NCI-H146 treated with DMSO at 0.1 percent for 48 hours (cell line): ENCODE results near the gene KLHDC8A.
"Not testable (repeated sequence)": the region's sequence is repeated elsewhere in the genome, so short reads cannot be mapped to it uniquely, and the experiment has no call there.

Experiments used
- DNase-seq: peaks from one replicate; lab custom pipeline; 2025; ENCODE audit not compliant: unreplicated experiment; lab: John Stamatoyannopoulos, UW

The KLHDC8A gene, protein sequence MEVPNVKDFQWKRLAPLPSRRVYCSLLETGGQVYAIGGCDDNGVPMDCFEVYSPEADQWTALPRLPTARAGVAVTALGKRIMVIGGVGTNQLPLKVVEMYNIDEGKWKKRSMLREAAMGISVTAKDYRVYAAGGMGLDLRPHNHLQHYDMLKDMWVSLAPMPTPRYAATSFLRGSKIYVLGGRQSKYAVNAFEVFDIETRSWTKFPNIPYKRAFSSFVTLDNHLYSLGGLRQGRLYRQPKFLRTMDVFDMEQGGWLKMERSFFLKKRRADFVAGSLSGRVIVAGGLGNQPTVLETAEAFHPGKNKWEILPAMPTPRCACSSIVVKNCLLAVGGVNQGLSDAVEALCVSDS

DNA sequence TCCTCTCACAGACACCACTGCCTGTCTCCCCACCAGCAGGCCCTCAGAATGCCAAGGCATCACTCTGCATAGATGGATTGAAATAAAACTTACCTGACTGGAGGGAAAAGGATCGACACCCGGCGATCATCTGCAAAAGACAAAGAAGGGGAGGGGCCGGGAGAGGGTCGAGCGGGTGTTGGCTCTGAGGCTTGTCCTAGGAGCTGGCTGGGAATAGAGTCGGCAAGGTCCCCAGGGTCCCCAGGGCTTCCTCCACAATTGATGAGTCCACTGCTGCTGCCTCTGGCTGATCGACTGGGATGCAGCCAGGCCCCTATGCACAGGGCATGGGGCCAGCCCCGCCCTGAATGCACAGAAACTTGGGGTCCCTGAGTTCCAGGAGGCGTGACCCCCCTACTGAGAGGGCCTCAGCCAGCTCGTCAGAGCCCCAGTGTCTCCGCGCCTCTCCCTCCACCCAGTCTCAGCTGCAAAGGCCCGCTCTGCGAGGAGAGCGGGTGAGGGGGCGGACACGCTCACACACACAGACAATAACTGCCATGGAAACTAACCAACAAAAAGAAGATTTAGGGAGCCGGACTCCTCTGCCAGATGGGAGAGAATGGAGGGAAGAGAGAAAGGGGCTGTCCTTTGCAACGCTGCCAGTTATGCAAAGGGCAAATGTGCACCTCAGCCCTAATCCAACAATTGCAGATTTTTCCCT is at the start of gene KLHDC8A:
Gene KLHDC8A, minus strand, starts transcription at position 483 of the 700 bp plus-strand sequence. CDS start 13,318 bp downstream, outside the sequence.
- DNase-seq, result no peak

DNA sequence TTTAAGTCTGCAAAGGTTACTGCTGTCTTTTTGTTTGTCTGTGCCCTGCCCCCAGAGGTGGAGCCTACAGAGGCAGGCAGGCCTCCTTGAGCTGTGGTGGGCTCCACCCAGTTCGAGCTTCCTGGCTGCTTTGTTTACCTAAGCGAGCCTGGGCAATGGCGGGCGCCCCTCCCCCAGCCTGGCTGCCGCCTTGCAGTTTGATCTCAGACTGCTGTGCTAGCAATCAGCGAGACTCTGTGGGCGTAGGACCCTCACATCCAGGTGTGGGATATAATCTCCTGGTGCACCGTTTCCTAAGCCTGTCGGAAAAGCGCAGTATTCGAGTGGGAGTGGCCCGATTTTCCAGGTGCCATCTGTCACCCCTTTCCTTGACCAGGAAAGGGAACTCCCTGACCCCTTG is 49.5 kb upstream of the KLHDC8A start:
- not testable (repeated sequence) for DNase-seq

DNA sequence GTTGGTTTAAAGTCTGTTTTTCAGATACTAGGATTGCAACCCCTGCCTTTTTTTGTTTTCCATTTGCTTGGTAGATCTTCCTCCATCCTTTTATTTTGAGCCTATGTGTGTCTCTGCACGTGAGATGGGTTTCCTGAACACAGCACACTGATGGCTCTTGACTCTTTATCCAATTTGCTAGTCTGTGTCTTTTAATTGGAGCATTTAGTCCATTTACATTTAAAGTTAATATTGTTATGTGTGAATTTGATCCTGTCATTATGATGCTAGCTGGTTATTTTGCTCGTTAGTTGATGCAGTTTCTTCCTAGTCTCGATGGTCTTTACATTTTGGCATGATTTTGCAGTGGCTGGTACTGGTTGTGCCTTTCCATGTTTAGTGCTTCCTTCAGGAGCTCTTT is 47.8 kb upstream of the KLHDC8A start:
- DNase-seq, result not testable (repeated sequence)

DNA sequence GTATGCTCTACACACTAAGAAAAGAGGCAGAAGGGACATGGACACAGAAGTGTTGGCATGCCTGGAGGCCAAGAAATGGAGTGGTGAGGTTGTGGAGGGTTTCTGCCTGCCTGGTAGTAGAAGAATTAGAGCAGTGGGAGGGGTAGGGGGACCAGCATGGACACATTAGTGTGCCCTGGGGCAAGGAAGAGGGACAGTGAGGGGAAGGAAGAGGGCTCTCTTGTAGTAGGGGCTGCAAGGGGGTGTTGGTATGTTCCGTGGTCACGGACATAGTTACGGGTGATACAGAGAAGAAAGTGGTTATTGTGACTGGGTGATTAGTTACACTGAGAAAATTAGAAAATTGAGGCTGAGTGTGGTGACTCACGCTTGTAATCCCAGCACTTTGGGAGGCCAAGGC is 41.9 kb upstream of the KLHDC8A start:
- DNase-seq, result no peak

DNA sequence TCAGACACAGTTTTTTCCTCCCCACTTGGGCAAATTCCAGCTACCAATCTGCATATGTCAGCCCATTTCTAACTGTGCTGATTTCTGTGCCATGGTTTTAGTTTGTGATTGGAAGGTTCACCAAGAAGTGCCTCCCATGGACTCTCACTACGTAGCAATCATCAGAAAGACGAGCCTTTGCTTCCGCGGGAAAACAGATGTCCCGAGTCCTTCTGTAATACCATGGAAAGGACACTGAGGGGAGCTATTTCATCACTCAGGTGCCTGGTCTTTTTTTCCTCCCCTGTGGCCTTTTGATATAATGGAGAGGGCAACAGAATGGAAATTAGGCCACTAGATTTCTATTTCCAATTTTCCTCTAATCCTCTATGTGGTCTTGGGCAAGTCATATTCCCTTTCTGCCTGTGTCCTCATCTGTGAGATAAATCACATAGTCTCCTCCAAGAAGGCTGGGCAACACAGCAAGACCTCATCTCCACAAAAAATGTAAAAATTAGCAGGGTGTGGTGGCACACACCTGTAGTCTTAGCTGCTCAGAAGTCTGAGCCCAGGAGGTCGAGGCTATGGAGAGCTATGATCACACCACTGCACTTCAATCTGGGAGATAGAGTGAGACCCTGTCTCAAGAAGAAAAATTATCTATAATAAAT is 40.4 kb upstream of the KLHDC8A start:
- peak; percentile 83 for DNase-seq

DNA sequence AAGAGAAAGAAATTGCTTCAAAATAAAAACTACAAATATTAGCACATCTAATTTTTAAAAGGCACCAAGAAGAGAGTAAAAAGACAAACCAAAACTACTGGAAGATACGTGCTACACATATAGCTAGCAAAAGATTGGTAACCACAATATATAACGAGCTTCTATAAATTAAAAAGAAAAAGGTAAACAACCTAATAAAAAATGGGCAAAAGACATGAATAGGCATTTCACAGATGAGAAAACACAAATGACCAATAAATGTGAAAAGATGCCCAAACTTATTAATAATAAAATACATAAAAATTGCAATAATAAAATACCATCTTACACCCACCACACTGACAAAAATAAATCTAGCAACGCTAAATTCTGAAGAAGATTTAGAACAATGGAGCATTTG is 38.9 kb upstream of the KLHDC8A start:
- DNase-seq, result no peak

DNA sequence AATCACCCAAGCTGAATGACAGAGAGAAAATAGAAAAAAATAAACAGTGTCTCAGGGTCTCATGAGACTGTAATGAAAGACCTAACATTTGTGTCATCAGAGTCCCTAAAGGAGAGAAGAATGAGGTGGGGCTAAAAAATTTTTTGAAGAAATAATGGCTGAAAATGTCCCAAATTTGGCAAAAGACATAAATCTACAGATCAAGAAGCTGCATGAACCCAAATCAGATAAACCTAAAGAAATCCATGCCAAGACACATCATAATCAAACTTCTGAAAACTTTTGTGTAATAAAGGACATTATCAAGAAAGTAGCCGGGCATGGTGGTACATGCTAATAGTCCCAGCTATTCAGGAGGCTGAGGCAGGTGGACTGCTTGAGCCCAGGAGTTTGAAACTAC is 35.9 kb upstream of the KLHDC8A start:
- DNase-seq, result no peak

DNA sequence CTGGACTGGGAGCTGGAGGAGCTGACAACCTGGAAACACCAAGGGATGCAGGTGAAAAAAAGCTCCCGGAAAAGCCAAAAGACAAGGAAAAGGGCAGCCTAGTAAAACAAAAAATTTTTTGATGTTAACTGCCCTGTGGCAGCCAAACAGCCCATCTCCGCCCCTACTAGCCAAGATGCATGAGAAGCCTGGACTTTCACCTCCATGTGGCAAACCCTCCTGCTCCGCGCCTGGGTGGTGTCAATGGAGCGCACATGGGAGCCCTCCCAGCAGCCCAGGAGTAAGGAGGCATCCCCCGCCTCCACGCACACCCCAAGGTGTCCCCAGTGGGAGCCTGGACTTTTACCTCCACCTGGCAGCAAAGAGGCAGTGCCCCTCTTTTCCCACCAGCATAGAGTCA is 34.7 kb upstream of the KLHDC8A start:
- no peak for DNase-seq

DNA sequence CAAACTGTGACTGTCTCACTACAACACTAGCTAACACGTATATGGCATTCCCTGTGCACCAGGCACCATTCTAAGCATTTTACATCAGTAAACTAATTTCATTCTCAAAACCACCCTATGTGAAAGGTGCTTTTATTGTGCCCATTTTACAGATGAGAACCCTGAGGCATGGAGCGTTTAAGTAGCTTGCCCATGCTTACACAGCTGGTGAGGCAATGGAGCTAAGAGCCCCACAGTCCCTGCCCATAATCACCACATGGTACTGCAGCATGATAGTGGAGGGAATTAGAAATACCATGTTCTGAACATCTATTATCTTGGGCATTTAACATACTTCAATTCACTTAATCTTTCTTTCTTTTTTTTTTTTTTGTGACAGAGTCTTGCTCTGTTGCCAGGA is 31.1 kb upstream of the KLHDC8A start:
- DNase-seq, result no peak

DNA sequence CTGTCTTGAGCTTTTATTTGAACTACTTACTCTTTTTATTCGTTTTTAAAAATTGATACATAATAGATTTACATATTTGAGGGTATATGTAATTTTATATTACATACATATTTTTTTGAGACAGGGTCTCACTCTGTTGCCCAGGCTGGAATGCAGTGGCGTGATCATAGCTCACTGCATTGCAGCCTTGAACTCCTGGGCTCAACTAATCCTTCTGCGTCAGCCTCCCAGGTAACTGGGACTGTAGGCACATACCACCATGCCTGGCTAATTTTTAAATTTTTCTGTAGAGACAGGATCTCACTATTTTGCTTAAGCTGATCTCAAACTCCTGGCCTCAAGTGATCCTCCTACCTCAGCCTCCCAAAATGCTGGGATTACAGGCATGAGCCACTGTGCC is 26.3 kb upstream of the KLHDC8A start:
- DNase-seq, result not testable (repeated sequence)

DNA sequence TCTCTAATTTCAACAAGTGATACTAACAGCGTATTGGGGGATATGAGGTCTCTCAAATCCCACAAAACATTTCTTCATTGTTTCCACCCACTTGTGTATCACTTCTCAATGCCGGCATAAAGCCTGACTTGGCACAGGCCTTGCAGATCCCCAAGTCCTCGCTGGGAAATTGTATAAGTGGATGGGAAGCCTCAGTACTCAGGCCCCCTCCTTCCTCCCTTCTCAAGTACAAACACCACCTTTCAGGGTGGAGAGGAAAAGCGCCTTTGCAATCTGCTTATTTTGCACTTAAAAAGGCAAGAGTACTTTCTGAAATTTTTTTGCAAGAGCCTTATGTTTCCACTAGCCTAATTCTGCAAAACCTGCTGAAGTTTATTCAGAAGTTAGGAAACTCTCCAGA is 25.8 kb upstream of the KLHDC8A start:
- DNase-seq, result no peak

DNA sequence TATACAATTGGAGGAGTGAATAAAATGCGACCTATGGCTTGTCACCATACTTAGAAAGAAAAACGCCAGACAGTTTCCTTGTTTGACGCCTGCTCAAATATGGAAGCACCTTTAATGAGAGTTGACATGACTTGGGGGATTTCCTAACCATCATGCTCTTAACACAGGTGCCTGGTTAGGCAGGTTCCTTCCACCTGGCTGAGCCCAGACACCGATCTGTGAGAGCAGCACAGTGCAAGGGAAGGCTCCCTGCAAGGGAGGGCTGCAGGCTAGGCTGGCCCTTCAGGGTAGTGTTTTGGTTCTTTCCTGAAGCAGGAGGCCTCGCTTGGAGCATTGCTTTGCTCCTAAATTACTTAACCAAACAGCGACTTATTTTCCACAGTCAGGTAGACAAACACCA is 24.6 kb upstream of the KLHDC8A start:
- DNase-seq, result no peak

DNA sequence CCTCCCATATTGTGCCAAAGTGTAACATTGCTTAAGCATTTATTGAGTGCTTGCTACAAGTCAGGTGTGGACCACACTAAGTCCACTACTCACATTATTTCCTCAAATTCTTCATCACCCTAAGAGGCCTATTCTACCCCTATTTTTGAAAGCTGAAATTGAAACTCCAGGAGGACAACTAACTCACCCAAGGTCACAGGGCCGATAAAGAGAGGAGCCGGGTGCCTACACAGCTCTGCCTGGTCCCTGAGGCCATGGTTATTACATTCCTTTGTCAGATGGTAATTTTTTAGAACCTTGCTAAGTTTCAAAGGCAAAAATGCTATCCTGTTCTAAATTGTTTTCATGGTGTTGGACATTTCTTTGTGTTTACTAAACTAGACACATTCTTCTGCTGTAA is 24.2 kb upstream of the KLHDC8A start:
- no peak for DNase-seq

DNA sequence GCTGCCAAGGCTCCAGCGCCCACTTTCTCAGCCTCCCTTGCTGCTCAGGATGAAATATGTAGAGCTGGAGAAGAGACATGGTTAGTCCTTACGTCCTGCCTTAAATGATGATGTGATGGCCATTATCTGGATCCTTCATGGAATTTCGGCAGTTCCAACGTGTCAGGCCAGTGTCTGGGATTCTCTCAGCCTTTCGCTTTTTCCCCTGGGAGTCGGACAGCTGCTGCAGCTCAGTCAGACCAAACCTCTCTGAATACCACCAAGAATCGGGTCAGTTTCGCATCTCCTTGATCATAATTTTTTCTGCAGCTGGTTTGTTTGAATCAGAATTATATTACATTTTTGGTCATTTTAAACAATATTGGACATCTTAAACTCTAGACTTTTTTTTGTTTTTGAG is 22.3 kb upstream of the KLHDC8A start:
- DNase-seq, result no peak

DNA sequence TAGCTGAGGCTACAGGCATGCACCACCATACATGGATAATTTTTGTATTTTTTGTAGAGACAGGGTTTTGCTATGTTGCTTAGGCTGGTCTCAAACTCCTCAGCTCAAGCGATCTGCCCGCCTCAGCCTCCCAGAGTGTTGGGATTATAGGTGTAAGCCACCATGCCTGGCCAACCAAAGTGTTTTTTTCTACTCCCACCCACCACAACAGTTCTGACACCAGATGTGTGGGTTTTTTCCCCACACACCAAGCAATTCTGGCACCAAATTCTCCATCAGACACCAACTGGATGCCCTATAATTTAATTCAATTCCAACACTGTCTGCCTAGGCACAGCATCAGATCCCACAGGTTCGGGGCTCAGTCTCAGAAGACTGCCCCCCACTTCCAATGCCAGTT is 20.6 kb upstream of the KLHDC8A start:
- DNase-seq, result no peak

DNA sequence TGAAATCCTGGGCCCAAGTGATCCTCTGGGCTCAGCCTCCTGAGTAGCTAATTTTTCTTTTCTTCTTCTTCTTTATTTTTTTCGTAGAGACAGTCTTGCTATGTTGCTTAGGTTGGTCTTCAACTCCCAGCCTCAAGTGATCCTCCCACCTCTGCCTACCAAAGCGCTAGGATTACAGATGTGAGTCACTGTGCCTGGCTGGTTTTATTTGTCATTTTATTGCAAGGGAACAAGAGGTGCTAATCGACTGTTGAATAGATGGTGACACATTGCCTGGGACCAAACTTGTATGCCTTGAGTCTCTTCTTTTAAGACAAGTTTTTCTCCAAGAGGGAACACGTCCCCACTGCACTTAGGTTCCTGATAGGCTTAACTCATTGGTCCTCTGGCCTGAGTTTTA is 20.0 kb upstream of the KLHDC8A start:
- DNase-seq, result no peak

DNA sequence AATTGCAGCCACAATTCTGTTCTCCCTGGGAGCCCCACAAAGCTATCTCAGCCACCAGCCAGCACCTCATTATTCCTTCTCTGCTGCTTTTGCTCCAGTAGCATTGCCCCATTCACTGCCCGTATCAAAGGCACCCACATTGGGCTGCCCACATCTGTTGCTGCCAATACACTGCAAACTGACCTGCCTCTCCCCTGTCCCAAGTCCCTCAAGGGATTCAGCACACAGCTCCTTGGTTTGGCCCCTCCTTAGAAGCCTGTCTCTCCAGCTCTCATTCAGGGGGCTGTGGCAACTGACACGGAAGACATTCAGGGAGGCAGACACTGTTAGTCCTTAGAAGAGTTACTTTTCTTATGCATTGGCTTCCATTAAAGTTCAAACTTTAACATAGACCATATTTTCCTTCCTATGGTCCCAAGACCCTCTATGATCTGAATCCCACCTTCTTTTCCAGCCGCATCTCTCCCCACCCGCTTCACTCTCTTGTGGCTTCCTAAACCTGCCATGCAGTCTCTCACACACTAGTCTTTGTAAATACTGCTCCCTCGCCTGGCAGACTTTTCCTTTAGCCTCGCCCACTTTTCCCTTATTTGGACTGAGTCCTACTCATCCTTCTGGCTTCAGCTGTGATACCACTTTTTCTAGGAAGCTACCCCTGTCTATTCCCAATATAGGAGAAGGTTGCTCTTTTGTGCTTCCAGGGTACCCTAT is 19.3 kb upstream of the KLHDC8A start:
- DNase-seq, result peak; percentile 58

DNA sequence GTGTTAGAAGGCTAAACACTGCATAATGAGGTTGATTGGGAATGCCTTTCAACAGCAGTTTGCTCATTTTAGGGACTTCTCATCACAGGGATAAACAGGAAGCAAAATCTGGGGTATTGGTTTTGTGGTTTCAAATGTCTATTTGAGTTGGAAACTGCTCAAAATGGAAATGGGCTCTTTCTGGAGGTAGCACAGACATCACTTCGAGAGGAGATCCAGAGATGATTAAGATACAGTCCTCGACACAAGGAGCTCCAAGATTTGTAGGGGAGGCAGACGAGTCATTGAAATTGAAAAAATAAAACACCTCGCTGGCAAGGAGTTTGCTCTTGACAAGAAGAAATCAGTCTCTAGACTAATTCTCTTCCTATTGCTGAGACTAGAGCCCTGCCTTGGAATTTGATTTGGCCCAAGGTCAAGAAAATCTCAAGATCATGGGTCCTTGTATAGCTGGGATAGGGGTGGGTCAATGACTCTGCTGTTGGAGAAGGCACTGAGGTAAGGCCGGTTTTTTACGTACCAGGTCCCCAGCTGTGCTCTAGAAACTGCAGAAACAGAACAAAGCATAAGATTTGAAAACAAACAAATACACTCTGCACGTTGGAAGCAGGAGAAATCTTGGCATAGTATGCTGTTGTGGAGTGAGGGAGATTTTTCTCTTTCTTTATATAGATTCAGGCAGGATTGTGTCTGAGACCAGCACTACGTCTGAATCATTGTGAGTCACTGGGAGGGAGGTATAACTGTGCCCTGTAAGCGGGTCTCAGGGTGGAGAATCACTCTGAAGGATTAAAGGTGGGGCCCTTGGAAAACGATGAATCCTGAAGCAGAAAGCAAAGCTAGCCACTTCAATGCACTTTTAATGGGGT is 17.7 kb upstream of the KLHDC8A start:
- DNase-seq, result no peak

DNA sequence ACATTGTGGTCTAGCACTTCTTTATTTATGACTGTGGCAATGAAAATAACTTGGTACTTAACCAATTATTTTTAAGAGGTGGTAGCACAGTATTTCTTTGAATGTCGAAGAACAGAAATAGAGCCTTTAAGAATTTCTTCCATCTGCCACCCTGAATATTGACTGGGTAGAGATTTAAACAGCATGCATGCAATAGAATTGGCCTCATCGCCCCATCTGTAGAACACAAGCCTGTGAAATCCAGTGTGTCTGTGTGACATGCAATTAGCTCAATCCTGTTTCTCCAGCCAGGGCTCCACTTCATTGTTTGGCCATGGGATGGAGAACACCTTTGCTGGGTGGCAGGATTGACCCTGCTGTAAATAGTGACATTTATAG is 17.1 kb upstream of the KLHDC8A start:
- no peak for DNase-seq

DNA sequence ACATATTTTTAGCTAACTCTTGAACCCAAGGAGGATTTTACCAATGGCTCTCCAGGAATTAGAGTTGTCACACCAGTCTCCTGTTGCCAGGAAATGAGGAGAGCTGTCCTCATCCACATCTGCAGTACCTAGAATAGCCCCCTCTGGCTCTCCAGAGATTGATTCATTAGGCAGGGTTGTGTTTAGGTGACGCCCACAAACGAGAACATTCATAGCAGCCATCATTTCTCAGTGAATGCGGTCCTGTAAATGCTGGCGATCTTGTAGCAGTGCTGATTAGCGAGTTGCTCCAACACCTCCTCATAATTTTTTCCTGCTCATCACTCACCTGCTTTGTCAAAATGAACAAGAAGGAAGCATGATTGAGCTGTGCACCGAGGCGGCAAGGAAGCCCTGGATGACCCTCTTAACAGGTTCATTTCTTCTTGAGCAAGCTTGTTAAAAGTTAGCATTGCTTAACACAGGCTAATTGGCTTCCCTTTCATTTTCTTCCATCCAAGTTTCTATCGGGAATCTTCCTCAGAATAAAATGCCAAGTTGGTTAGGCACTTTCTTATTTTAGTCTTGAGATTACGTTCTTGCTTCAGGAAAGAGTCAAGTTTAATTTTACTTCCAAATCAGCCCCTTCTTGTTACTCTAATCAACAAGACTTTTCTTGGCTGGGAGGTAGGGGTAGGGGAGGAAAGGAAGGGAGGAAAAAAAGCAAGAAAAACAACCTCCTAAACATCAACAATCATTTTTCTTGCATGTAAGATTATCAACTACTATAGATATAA is 16.5 kb upstream of the KLHDC8A start:
- DNase-seq, result no peak
